H1 (cell line): ENCODE measurements around the gene SIDT1. TPM values are rescaled to one million over a fixed set of nuclear protein-coding genes. Genes with fewer than 3 reads are reported as not detected.

ENCODE experiments used
- CTCF ChIA-PET: fragments of 300-600 bp; sonication (Branson Sonifier 250); formaldehyde crosslinking; loops from one replicate; lab custom pipeline; 2021; ENCODE audit not compliant: partially characterized antibody; lab: Charles Lee
- POLR2A ChIA-PET: fragments of 300-600 bp; sonication (Branson Sonifier 250); formaldehyde crosslinking; loops from one replicate; lab custom pipeline; 2021; ENCODE audit warnings: inconsistent platforms; ENCODE audit not compliant: partially characterized antibody; lab: Charles Lee
- DNase-seq, 2 experiments: peaks; one replicate each; pipeline versions ENCODE4 v3.0.0 to v3.0.0-alpha.2; 2010 to 2022; ENCODE audit warnings: low spot score in 2 of 2, low read depth in 1 of 2, mixed read lengths in 1 of 2
- FAIRE-seq: peaks from 2 replicates; lab custom pipeline; 2011; peaks lifted over from hg19 to GRCh38; lab: Jason Lieb, UNC
- H2AFZ ChIP-seq: 2 replicates; pipeline ENCODE4 v1.8.1; 2012; ENCODE audit warnings: low read length, inconsistent platforms
- H2AK5ac ChIP-seq: 2 replicates; pipeline ENCODE4 v1.6.1; 2013; ENCODE audit warnings: low read depth, low read length
- H2BK120ac ChIP-seq: replicated peaks from 2 replicates; pipeline ENCODE3; 2013; ENCODE audit warnings: low read depth, low read length, inconsistent platforms
- H2BK12ac ChIP-seq: 2 replicates; pipeline ENCODE4 v1.6.1; 2013; ENCODE audit warnings: low read depth, low read length
- H2BK15ac ChIP-seq: 2 replicates; pipeline ENCODE4 v1.6.1; 2013; ENCODE audit warnings: low read length
- H2BK20ac ChIP-seq: 2 replicates; pipeline ENCODE4 v1.6.1; 2013; ENCODE audit warnings: low read length
- H2BK5ac ChIP-seq: 2 replicates; pipeline ENCODE4 v1.6.1; 2013; ENCODE audit warnings: low read depth, low read length
- H3K14ac ChIP-seq: 2 replicates; pipeline ENCODE4 v1.6.1; 2013; ENCODE audit warnings: inconsistent platforms; ENCODE audit not compliant: insufficient read length
- H3K18ac ChIP-seq: 2 replicates; pipeline ENCODE4 v1.6.1; 2013; ENCODE audit warnings: low read length; ENCODE audit errors: extremely low read depth
- H3K23ac ChIP-seq: 2 replicates; pipeline ENCODE4 v1.6.1; 2013; ENCODE audit warnings: inconsistent platforms; ENCODE audit not compliant: insufficient read length
- H3K23me2 ChIP-seq: 2 replicates; pipeline ENCODE4 v1.6.1; 2013; ENCODE audit warnings: low read depth, low read length
- H3K27ac ChIP-seq: 2 replicates; pipeline ENCODE4 v1.6.1; 2011; ENCODE audit warnings: low read depth, low read length, inconsistent platforms
- H3K27me3 ChIP-seq, 4 experiments: replicated peaks in 1 of 4; 1 replicate in 1 of 4; 2 replicates in 3 of 4; pipeline versions ENCODE4 v1.6.1 to v1.8.1; 2011 to 2013; ENCODE audit warnings: low read length in 3 of 4, mild to moderate bottlenecking in 3 of 4, inconsistent platforms in 2 of 4, mixed read lengths in 2 of 4, moderate library complexity in 1 of 4; ENCODE audit not compliant: control insufficient read depth in 3 of 4, insufficient read depth in 3 of 4; ENCODE audit errors: extremely low read depth in 1 of 4
- H3K36me3 ChIP-seq, 4 experiments: 2 replicates each; pipeline versions ENCODE4 v1.6.1 to v1.8.1; 2011 to 2013; ENCODE audit warnings: mild to moderate bottlenecking in 4 of 4, low read length in 3 of 4, moderate library complexity in 2 of 4, control low read depth in 1 of 4, inconsistent platforms in 1 of 4; ENCODE audit not compliant: insufficient read depth in 4 of 4, control insufficient read depth in 2 of 4
- H3K4ac ChIP-seq: replicated peaks from 2 replicates; pipeline ENCODE3; 2013; ENCODE audit warnings: low read length, low read depth, mixed read lengths, inconsistent platforms; ENCODE audit not compliant: insufficient read length
- H3K4me1 ChIP-seq, 4 experiments: replicated peaks in 1 of 4; 1 replicate in 1 of 4; 2 replicates in 3 of 4; pipeline versions ENCODE4 v1.6.1 to v1.8.1; 2011 to 2013; ENCODE audit warnings: low read length in 3 of 4, inconsistent platforms in 2 of 4, mixed read lengths in 1 of 4; ENCODE audit not compliant: insufficient read depth in 4 of 4, control insufficient read depth in 3 of 4
- H3K4me2 ChIP-seq, 2 experiments: 2 replicates each; pipeline versions ENCODE4 v1.6.1 to v1.8.1; 2011 to 2013; ENCODE audit warnings: low read depth in 2 of 2, low read length in 2 of 2, control low read depth in 1 of 2, inconsistent platforms in 1 of 2, mild to moderate bottlenecking in 1 of 2; ENCODE audit not compliant: insufficient read depth in 1 of 2
- H3K4me3 ChIP-seq, 4 experiments: fragments of 200-600, 300-600 bp in 1 of 4; sonication (generic), shearing (Covaris generic), sonication (Bioruptor Twin) in 1 of 4; 2 replicates each; pipeline versions ENCODE4 v1.5.1 to v1.8.1; 2011 to 2016; ENCODE audit warnings: low read length in 4 of 4, low read depth in 3 of 4, control low read depth in 2 of 4, inconsistent platforms in 2 of 4, mild to moderate bottlenecking in 2 of 4, mixed read lengths in 1 of 4, moderate library complexity in 1 of 4; ENCODE audit not compliant: insufficient read depth in 2 of 4; ENCODE audit errors: extremely low read depth in 1 of 4
- H3K56ac ChIP-seq: replicated peaks from 2 replicates; pipeline ENCODE3; 2013; ENCODE audit warnings: low read depth, mild to moderate bottlenecking, mixed read lengths, low read length, inconsistent platforms; ENCODE audit not compliant: insufficient read length
- H3K79me1 ChIP-seq: 2 replicates; pipeline ENCODE4 v1.6.1; 2013; ENCODE audit warnings: low read depth, low read length, control low read depth
- H3K79me2 ChIP-seq, 2 experiments: 2 replicates each; pipeline versions ENCODE4 v1.6.1 to v1.8.1; 2012 to 2013; ENCODE audit warnings: low read length in 2 of 2, mild to moderate bottlenecking in 2 of 2, inconsistent platforms in 1 of 2; ENCODE audit not compliant: insufficient read depth in 2 of 2, control insufficient read depth in 1 of 2
- H3K9ac ChIP-seq, 4 experiments: replicated peaks in 1 of 4; 1 replicate in 1 of 4; 2 replicates in 3 of 4; pipeline versions ENCODE4 v1.6.1 to v1.8.1; 2011 to 2013; ENCODE audit warnings: low read depth in 3 of 4, low read length in 3 of 4, control low read depth in 2 of 4, mild to moderate bottlenecking in 2 of 4, moderate library complexity in 2 of 4, inconsistent platforms in 1 of 4; ENCODE audit errors: extremely low read depth in 1 of 4
- H3K9me3 ChIP-seq, 2 experiments: 2 replicates each; pipeline versions ENCODE4 v1.6.1 to v1.8.1; 2012 to 2013; ENCODE audit warnings: mild to moderate bottlenecking in 2 of 2, moderate library complexity in 2 of 2, control low read depth in 1 of 2, inconsistent platforms in 1 of 2, low read depth in 1 of 2, low read length in 1 of 2, mixed read lengths in 1 of 2; ENCODE audit not compliant: insufficient read depth in 2 of 2
- H4K20me1 ChIP-seq, 2 experiments: replicated peaks in 1 of 2; 2 replicates each; pipeline versions ENCODE3 to v1.8.1; 2011 to 2013; ENCODE audit warnings: inconsistent platforms in 2 of 2, low read length in 2 of 2, mild to moderate bottlenecking in 1 of 2; ENCODE audit not compliant: insufficient read depth in 2 of 2, control insufficient read depth in 1 of 2
- H4K5ac ChIP-seq: 2 replicates; pipeline ENCODE4 v1.6.1; 2013; ENCODE audit warnings: low read length, low read depth, mixed read lengths, inconsistent platforms; ENCODE audit not compliant: insufficient read length
- H4K8ac ChIP-seq: 2 replicates; pipeline ENCODE4 v1.8.0; 2013; ENCODE audit warnings: mild to moderate bottlenecking, moderate library complexity, low read length, inconsistent platforms; ENCODE audit not compliant: insufficient read depth; ENCODE audit errors: extremely low read depth
- H4K91ac ChIP-seq: replicated peaks from 2 replicates; pipeline ENCODE3; 2013; ENCODE audit warnings: low read length, mixed read lengths, inconsistent platforms; ENCODE audit not compliant: insufficient read length
- ASH2L ChIP-seq: fragments of 200-600, 300-600 bp; sonication (generic); IDR thresholded peaks from one replicate; pipeline ENCODE4 v1.7.1; 2017; ENCODE audit warnings: low read length
- BACH1 ChIP-seq: IDR thresholded peaks from 2 replicates; pipeline ENCODE4 v1.6.1; 2012; ENCODE audit warnings: low read length, improper control_type of control experiment
- CBX5 ChIP-seq: fragments of 300-800, 300-1000 bp; sonication (generic); IDR thresholded peaks from 2 replicates; pipeline ENCODE4 v1.7.1; 2016; ENCODE audit warnings: antibody characterized with exemption, low read length, low read depth
- FOSL1 ChIP-seq: IDR thresholded peaks from 2 replicates; pipeline ENCODE4 v1.6.1; 2011; ENCODE audit warnings: mild to moderate bottlenecking, low read depth, low read length, moderate library complexity; ENCODE audit not compliant: insufficient read depth
- HDAC2 ChIP-seq, 2 experiments: fragments of 300-600 bp in 1 of 2; sonication (generic) in 1 of 2; IDR thresholded peaks; 2 replicates each; pipeline ENCODE4 v1.6.1; 2011 to 2012; ENCODE audit warnings: low read depth in 2 of 2, low read length in 2 of 2, mild to moderate bottlenecking in 2 of 2, moderate library complexity in 2 of 2, borderline replicate concordance in 1 of 2, inconsistent platforms in 1 of 2
- KDM5A ChIP-seq: fragments of 200-600 bp; IDR thresholded peaks from 2 replicates; pipeline ENCODE4 v1.7.1; 2012; ENCODE audit warnings: mild to moderate bottlenecking, low read length, inconsistent platforms, mixed read lengths
- MAFK ChIP-seq: IDR thresholded peaks from 2 replicates; pipeline ENCODE4 v1.6.1; 2012; ENCODE audit warnings: low read depth, mild to moderate bottlenecking, improper control_type of control experiment, low read length
- MAX ChIP-seq: IDR thresholded peaks from 2 replicates; pipeline ENCODE4 v1.6.1; 2012; ENCODE audit warnings: inconsistent platforms
- POLR2AphosphoS5 ChIP-seq: IDR thresholded peaks from 2 replicates; pipeline ENCODE4 v1.6.1; 2011; ENCODE audit warnings: low read depth, low read length
- POU5F1 ChIP-seq: IDR thresholded peaks from 2 replicates; pipeline ENCODE4 v1.6.1; 2011; ENCODE audit warnings: low read depth, mild to moderate bottlenecking, low read length, moderate library complexity
- RAD21 ChIP-seq, 2 experiments: IDR thresholded peaks in 1 of 2; conservative IDR thresholded peaks in 1 of 2; 2 replicates each; pipeline ENCODE4 v1.6.1; 2011; ENCODE audit warnings: low read depth in 2 of 2, low read length in 2 of 2, improper control_type of control experiment in 1 of 2, inconsistent platforms in 1 of 2, mild to moderate bottlenecking in 1 of 2, moderate library complexity in 1 of 2
- RBBP5 ChIP-seq: IDR thresholded peaks from 2 replicates; pipeline ENCODE4 v1.7.1; 2012; ENCODE audit warnings: low read depth, mild to moderate bottlenecking, inconsistent platforms, low read length, moderate library complexity, borderline replicate concordance
- SP4 ChIP-seq: IDR thresholded peaks from 2 replicates; pipeline ENCODE4 v1.6.1; 2012; ENCODE audit warnings: low read length, inconsistent platforms
- TCF12 ChIP-seq: IDR thresholded peaks from 2 replicates; pipeline ENCODE4 v1.6.1; 2011; ENCODE audit warnings: low read depth, mild to moderate bottlenecking, low read length
- TEAD4 ChIP-seq: IDR thresholded peaks from 2 replicates; pipeline ENCODE4 v1.6.1; 2012; ENCODE audit warnings: low read depth, low read length, inconsistent platforms, mixed read lengths
- WGBS, 2 experiments: shearing (Covaris generic) in 1 of 2; methylation state at CpG; one replicate each; pipeline versions ENCODE4 v1.1.6 to v1.1.7; 2013 to 2015; ENCODE audit warnings: low lambda C conversion rate in 2 of 2, mixed read lengths in 2 of 2, inconsistent platforms in 1 of 2, low coverage in 1 of 2, missing lambda C conversion rate in 1 of 2; ENCODE audit not compliant: insufficient replicate concordance in 2 of 2, insufficient coverage in 1 of 2, insufficient read length in 1 of 2; ENCODE audit errors: extremely low coverage in 1 of 2, missing lambda C conversion rate in 1 of 2; 5-methylcytosine and 5-hydroxymethylcytosine counted together
- polyA plus RNA-seq, 7 experiments: library from polyadenylated mRNA; depleted of rRNA in 3 of 7; stranded (reverse) in 5 of 7; unstranded in 2 of 7; fragments of >200 nt in 5 of 7; fragments of 200-250 nt in 2 of 7; gene quantifications; 1 replicate in 5 of 7; 2 replicates in 1 of 7; 4 replicates in 1 of 7; pipeline versions ENCODE4 v1.2.1 to v1.2.3, GENCODE V29; 2011 to 2013; ENCODE audit warnings: missing spikeins in 2 of 7, mixed read lengths in 2 of 7
- total RNA-seq: library from RNA; stranded (reverse); fragmentation: NEBNext Ultra II Directional; extraction: Animal tissue kit (Norgen Biotek cat#: 25700); gene quantifications from 2 replicates; pipeline ENCODE4 v1.2.1, GENCODE V29; 2021

Gene SIDT1
- total and polyA plus RNA-seq, 2 of the 8 experiments (the other 6 are each of a cell fraction or from before 2014, with no cell fraction given), result 0.06 TPM; not detected in 1

- Histone ChIP-seq H3K79me1 (no peaks in the 10 kb centered on the region), H3K18ac (no peak overlapping the region), H4K8ac (no peak overlapping the region), H3K23ac (no peak overlapping the region), H2BK120ac (no peak overlapping the region), H3K36me3 (peaks cover 4 to 17% (median 10%) of the 10 kb centered on the region in 4 experiments; a peak in 7 of 8 replicates), H3K56ac (no peak overlapping the region), H3K9ac (no peak overlapping the region), H2BK12ac (no peak overlapping the region), H2BK20ac (no peak overlapping the region), H2AK5ac (no peak overlapping the region), H2BK5ac (no peak overlapping the region), H4K5ac (no peak overlapping the region), H4K91ac (no peak overlapping the region), H2AFZ (no peak overlapping the region), H3K4me1 (peaks cover 0 to 2% (median under 1%) of the 10 kb centered on the region in 4 experiments; a peak in 2 of 7 replicates), H3K4me3 (no peak overlapping the region), H3K4ac (no peak overlapping the region), H3K23me2 (no peaks in the 10 kb centered on the region), H3K4me2 (no peak overlapping the region), H3K27me3 (no peaks in the 10 kb centered on the region), H3K27ac (no peak overlapping the region), H3K14ac (no peak overlapping the region), H3K9me3 (no peaks in the 10 kb centered on the region), H4K20me1 (no peaks in the 10 kb centered on the region), H2BK15ac (no peak overlapping the region), H3K79me2 (no peaks in the 10 kb centered on the region)
- no peak for DNase-seq
- WGBS, 2 experiments, result 100% methylated on average over 1 of the region's 1 CpG; no CpG with 5 or more reads in 1 of the 2 experiments
- FAIRE-seq, result no peak
- POLR2A ChIA-PET, result interaction anchor here (0.6 to 0.7 kb wide), 2 partner anchors 20 to 43 kb away, joined by 3 read pairs; no protein-coding TSS in a partner anchor
- CTCF ChIA-PET, result interaction anchor here (0.6 to 1.2 kb wide), 3 partner anchors 13 to 553 kb away, joined by 3 read pairs; no protein-coding TSS in a partner anchor
- TF ChIP-seq TEAD4 (no peak), MAX (no peak), RAD21 (IDR thresholded peaks at IDR 0.05 in 1 of 2, conservative IDR thresholded peaks at IDR 0.05 in 1 of 2; ENCODE audit: low read depth in 2 of 2, low read length in 2 of 2) (no peak), CBX5 (no peak), POLR2AphosphoS5 (no peak), TCF12 (no peak), ASH2L (no peak), BACH1 (no peak), POU5F1 (no peak), MAFK (no peak), RBBP5 (no peak), HDAC2 (IDR thresholded peaks at IDR 0.05; ENCODE audit: borderline replicate concordance in 1 of 2, low read depth in 2 of 2, low read length in 2 of 2) (no peak), FOSL1 (no peak), SP4 (no peak), KDM5A (no peak)
Observed at GRCh38 chr3:113662824-113663223, 130.5 kb downstream of the SIDT1 start.
